ENCODE data around the gene GTF3C2. TPM values are rescaled to one million over a fixed set of nuclear protein-coding genes. Genes with fewer than 3 reads are reported as not detected.

The GTF3C2 gene
- polyA plus RNA-seq, 2 of the 4 experiments (the other 2 are of a cell fraction), result 75.4 to 101 TPM

DNA sequence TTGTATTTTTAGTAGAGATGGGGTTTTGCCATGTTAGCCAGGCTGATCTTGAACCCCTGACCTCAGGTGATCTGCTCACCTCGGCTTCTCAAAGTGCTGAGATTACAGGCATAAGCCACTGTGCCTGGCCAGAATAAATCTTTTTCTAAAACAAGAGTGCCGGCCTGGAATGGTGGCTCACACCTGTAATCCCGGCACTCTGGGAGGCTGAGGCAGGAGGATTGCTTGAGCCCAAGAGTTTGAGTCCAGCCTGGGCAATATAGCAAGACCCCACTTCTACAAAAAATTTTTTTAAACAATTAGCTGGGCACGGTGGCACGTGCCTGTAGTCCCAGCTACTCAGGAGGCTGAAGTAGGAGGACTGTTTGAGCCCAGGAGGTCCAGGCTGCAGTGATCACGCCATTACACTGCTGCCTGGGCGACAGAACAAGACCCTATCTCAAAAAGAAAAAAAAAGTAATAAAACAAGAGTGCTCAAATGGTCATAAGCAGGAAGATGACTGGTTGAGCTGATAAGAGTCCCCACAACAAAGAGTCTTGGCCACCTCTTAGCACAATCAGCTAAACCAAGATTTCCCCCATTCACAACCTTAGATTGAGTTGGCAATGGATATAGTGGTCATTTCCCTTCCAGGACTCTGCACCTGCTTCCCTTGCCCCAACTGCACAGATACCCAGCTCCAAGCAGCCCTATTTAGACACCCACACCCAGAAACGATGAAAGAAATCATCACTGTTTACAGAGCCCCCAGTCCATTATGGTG is 42.5 kb downstream of the GTF3C2 start:
- TF ChIP-seq, protein P1, sequence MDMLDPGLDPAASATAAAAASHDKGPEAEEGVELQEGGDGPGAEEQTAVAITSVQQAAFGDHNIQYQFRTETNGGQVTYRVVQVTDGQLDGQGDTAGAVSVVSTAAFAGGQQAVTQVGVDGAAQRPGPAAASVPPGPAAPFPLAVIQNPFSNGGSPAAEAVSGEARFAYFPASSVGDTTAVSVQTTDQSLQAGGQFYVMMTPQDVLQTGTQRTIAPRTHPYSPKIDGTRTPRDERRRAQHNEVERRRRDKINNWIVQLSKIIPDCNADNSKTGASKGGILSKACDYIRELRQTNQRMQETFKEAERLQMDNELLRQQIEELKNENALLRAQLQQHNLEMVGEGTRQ (IDR thresholded peaks at IDR 0.05), result no peak
- TF ChIP-seq EHF (CRISPR knock-in tag; IDR thresholded peaks at IDR 0.05), result no peak
- no peak for TF ChIP-seq HEYL (CRISPR knock-in tag; IDR thresholded peaks at IDR 0.05)
- no peak for TF ChIP-seq RFX5 (IDR thresholded peaks at IDR 0.05)
- no peak for TF ChIP-seq MAZ (IDR thresholded peaks at IDR 0.05; ENCODE audit: borderline replicate concordance, low read depth, low read length)
- TF ChIP-seq, protein P2, sequence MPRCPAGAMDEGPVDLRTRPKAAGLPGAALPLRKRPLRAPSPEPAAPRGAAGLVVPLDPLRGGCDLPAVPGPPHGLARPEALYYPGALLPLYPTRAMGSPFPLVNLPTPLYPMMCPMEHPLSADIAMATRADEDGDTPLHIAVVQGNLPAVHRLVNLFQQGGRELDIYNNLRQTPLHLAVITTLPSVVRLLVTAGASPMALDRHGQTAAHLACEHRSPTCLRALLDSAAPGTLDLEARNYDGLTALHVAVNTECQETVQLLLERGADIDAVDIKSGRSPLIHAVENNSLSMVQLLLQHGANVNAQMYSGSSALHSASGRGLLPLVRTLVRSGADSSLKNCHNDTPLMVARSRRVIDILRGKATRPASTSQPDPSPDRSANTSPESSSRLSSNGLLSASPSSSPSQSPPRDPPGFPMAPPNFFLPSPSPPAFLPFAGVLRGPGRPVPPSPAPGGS (IDR thresholded peaks at IDR 0.05), result no peak
- no peak for TF ChIP-seq RAD21 (conservative IDR thresholded peaks at IDR 0.05 in 1 of 2, IDR thresholded peaks at IDR 0.05 in 1 of 2)
- TF ChIP-seq CEBPB (IDR thresholded peaks at IDR 0.05), result no peak
- no peak for TF ChIP-seq RNF2 (IDR thresholded peaks at IDR 0.05; ENCODE audit: borderline replicate concordance, low read depth)
- TF ChIP-seq, protein P3, sequence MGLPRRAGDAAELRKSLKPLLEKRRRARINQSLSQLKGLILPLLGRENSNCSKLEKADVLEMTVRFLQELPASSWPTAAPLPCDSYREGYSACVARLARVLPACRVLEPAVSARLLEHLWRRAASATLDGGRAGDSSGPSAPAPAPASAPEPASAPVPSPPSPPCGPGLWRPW (IDR thresholded peaks at IDR 0.05), result no peak
- TF ChIP-seq CHD2 (IDR thresholded peaks at IDR 0.05; ENCODE audit: low read length, partially characterized antibody), result no peak
- no peak for TF ChIP-seq FOXS1 (CRISPR knock-in tag; IDR thresholded peaks at IDR 0.05)
- TF ChIP-seq, protein P4, sequence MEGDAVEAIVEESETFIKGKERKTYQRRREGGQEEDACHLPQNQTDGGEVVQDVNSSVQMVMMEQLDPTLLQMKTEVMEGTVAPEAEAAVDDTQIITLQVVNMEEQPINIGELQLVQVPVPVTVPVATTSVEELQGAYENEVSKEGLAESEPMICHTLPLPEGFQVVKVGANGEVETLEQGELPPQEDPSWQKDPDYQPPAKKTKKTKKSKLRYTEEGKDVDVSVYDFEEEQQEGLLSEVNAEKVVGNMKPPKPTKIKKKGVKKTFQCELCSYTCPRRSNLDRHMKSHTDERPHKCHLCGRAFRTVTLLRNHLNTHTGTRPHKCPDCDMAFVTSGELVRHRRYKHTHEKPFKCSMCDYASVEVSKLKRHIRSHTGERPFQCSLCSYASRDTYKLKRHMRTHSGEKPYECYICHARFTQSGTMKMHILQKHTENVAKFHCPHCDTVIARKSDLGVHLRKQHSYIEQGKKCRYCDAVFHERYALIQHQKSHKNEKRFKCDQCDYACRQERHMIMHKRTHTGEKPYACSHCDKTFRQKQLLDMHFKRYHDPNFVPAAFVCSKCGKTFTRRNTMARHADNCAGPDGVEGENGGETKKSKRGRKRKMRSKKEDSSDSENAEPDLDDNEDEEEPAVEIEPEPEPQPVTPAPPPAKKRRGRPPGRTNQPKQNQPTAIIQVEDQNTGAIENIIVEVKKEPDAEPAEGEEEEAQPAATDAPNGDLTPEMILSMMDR (IDR thresholded peaks at IDR 0.05), result no peak
- no peak for TF ChIP-seq JUNB (IDR thresholded peaks at IDR 0.05)
- TF ChIP-seq BHLHE40 (IDR thresholded peaks at IDR 0.05; ENCODE audit: low read depth, low read length), result no peak
- TF ChIP-seq RCOR1 (IDR thresholded peaks at IDR 0.05; ENCODE audit: low read depth, low read length), result no peak
- Histone ChIP-seq H3K4me2 (no peak overlapping the region), H3K27ac (no peak overlapping the region), H3K4me3 (no peak overlapping the region), H3K9me3 (no peaks in the 10 kb centered on the region), H3K4me1 (no peaks in the 10 kb centered on the region)
- WGBS (ENCODE audit: missing lambda C conversion rate), result 85% methylated on average over 8 of the region's 8 CpGs
- CTCF ChIA-PET, result interaction anchor here (0.8 to 12.8 kb wide), 9 partner anchors 11 to 227 kb away, joined by 3 to 171 read pairs (median 4); partner anchors contain the start of genes EIF2B4 and KHK
- POLR2A ChIA-PET, result interaction anchor here (1.5 kb wide), 1 partner anchor 8 kb away, joined by 4 read pairs; the partner anchor contains the start of gene MPV17
- no peak for FAIRE-seq
- no peak for ATAC-seq
- no peak for DNase-seq (ENCODE audit: low read depth in 1 of 2, low spot score in 1 of 2)

DNA sequence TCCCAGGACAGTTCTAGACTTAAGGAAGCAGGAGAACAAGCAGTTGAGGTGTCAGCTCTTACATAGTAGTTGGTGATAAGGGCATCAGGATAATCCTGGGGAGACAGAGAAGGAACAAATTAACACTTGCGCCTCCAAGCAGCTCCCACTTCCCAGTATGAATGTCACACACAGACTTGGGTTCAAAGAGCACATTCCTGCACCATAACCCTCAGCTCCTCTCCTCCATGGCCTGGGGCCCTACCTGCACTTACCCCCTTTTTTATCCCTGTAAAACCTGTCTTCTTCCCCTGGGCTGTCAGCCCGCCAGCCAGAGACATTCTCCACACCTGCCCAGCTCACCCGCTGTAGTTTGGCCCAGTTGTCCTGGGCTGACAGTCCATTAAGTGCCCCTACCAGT is 44.4 kb downstream of the GTF3C2 start:
- no peak for DNase-seq (ENCODE audit: low read depth in 1 of 2, low spot score in 1 of 2)
- ChIA-PET CTCF (interaction anchor here (0.9 to 12.8 kb wide), 8 partner anchors 9 to 370 kb away, joined by 3 to 171 read pairs (median 4); partner anchors contain the start of gene TRIM54), POLR2A (no interaction called here)
- no peak for FAIRE-seq
- Histone ChIP-seq H3K27ac (no peak overlapping the region), H3K4me3 (no peak overlapping the region), H3K9me3 (no peaks in the 10 kb centered on the region), H3K4me2 (no peak overlapping the region), H3K4me1 (no peaks in the 10 kb centered on the region)
- no peak for TF ChIP-seq ZNF302 (CRISPR knock-in tag; IDR thresholded peaks at IDR 0.05)
- no peak for TF ChIP-seq SREBF2 (IDR thresholded peaks at IDR 0.05)
- TF ChIP-seq BHLHE40 (IDR thresholded peaks at IDR 0.05; ENCODE audit: low read depth, low read length), result no peak
- no peak for TF ChIP-seq SMC3 (IDR thresholded peaks at IDR 0.05)
- TF ChIP-seq CHD4 (IDR thresholded peaks at IDR 0.05; ENCODE audit: borderline replicate concordance), result no peak
- TF ChIP-seq NFE2L2 (conservative IDR thresholded peaks at IDR 0.05; ENCODE audit: low read length), result no peak
- TF ChIP-seq PHF8 (IDR thresholded peaks at IDR 0.05; ENCODE audit: borderline replicate concordance, low read depth), result no peak
- TF ChIP-seq HDAC2 (IDR thresholded peaks at IDR 0.05), result no peak
- TF ChIP-seq, protein P5, sequence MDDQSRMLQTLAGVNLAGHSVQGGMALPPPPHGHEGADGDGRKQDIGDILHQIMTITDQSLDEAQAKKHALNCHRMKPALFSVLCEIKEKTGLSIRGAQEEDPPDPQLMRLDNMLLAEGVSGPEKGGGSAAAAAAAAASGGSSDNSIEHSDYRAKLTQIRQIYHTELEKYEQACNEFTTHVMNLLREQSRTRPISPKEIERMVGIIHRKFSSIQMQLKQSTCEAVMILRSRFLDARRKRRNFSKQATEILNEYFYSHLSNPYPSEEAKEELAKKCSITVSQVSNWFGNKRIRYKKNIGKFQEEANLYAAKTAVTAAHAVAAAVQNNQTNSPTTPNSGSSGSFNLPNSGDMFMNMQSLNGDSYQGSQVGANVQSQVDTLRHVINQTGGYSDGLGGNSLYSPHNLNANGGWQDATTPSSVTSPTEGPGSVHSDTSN (IDR thresholded peaks at IDR 0.05), result no peak
- TF ChIP-seq ZFP36 (IDR thresholded peaks at IDR 0.05; ENCODE audit: borderline replicate concordance, partially characterized antibody), result no peak
- no peak for TF ChIP-seq ZC3H11A (IDR thresholded peaks at IDR 0.05)
- TF ChIP-seq CEBPB (IDR thresholded peaks at IDR 0.05), result no peak
- ATAC-seq, result no peak
- 96% methylated on average over 3 of the region's 3 CpGs for WGBS (ENCODE audit: missing lambda C conversion rate)

Measured in A549 (cell line).